Measurements from ENCODE around the gene ZEB2.
A peak's percentile ranks its signal among the peaks of the same experiment; 100 is the strongest.

The ZEB2 gene

GRCh38 chr2:144513388-144514101 lies 6.4 kb downstream of the ZEB2 start:
- Histone ChIP-seq H3K36me3 (ENCODE audit: insufficient read depth, low read length) (no peaks in the 10 kb centered on the region), H3K9me3 (ENCODE audit: control insufficient read depth, insufficient read depth, low read length) (no peaks in the 10 kb centered on the region), H3K9ac (ENCODE audit: low read depth, low read length) (peak overlapping the region; percentile 35; the same call in 1 of the 2 replicates), H3K4me1 (ENCODE audit: insufficient read depth, low read length) (peaks cover 48% of the 10 kb centered on the region)

GRCh38 chr2:144512891-144513351 lies 7.0 kb downstream of the ZEB2 start:
- H3K4me1 ChIP-seq (ENCODE audit: insufficient read depth, low read length) = peaks cover 52% of the 10 kb centered on the region
- no peaks in the 10 kb centered on the region for H3K9me3 ChIP-seq (ENCODE audit: control insufficient read depth, insufficient read depth, low read length)
- H3K36me3 ChIP-seq (ENCODE audit: insufficient read depth, low read length) = no peaks in the 10 kb centered on the region
- peak overlapping the region; percentile 35; the same call in 1 of the 2 replicates for H3K9ac ChIP-seq (ENCODE audit: low read depth, low read length)

DNA sequence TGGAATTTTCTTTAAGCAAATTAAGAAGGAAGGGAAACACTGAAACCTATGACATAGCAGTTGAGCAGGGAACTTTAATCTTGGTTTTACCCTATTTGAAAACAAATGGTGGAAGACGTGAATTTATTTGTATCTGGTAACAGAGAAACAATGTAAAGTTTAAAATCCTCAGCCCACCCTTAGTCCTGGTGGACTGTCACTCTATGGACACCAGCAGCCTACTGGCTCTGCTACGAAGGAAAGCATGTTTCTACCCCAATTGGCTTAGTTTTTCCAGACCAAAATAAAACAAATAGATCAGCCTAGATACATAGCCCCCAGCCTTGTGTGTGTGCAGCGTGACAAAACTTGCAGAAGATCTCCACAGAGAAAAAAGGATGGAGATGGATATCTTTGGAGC lies 7.4 kb downstream of the ZEB2 start:
- Histone ChIP-seq H3K9me3 (ENCODE audit: control insufficient read depth, insufficient read depth, low read length) (no peaks in the 10 kb centered on the region), H3K9ac (ENCODE audit: low read depth, low read length) (no peak overlapping the region; the same call in 1 of the 2 replicates), H3K36me3 (ENCODE audit: insufficient read depth, low read length) (no peaks in the 10 kb centered on the region), H3K4me1 (ENCODE audit: insufficient read depth, low read length) (peaks cover 56% of the 10 kb centered on the region)

DNA sequence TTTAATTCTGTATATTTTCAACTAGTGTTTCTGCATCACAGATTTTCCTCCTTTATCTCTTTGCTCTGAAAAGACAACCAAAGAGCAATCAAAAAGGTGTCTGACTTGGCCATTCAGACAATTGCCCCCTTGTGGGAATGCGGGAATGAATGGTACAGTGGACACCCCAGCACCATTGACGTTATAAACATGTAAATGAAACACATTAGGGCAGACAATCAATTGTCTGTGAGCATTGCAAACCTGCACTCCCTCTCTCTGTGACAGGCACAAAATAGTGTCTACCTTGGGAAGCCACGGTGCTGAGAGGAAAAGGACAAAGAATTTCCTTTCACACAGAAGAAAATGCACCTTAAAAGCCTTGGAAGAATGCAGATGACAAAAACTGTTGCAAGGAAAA lies 8.0 kb downstream of the ZEB2 start:
- peaks cover 59% of the 10 kb centered on the region for H3K4me1 ChIP-seq (ENCODE audit: insufficient read depth, low read length)
- no peak overlapping the region for H3K9ac ChIP-seq (ENCODE audit: low read depth, low read length)
- H3K36me3 ChIP-seq (ENCODE audit: insufficient read depth, low read length) = no peaks in the 10 kb centered on the region
- no peaks in the 10 kb centered on the region for H3K9me3 ChIP-seq (ENCODE audit: control insufficient read depth, insufficient read depth, low read length)

DNA sequence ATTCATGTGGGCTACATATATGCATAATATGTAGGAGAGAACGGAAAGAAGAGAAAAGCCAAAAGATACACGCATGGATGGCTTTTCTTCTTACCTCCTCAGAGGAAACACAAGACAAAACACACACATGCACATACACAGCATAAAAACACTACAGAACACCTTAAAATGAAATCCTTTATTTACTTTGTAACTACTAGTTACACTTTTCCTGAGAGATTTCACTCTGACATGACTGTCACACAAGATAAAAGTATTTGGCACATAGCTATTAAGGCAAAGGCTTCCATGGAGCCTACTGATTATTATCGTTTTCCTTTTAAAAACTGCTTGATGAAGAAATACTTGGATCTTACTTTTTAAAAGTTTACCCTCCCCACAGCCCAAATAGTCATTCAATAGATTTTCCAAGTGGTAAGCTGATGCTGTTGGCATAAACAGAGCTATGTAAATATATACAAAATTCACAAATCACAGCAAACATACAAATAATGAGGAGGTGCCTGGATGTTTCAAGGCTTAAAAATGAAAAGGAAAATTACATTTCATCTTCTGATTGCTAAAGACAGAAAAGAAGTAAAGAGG lies 8.6 kb downstream of the ZEB2 start:
- peak overlapping the region; percentile 5; the same call in 1 of the 2 replicates for H3K9ac ChIP-seq (ENCODE audit: low read depth, low read length)
- H3K9me3 ChIP-seq (ENCODE audit: control insufficient read depth, insufficient read depth, low read length) = no peaks in the 10 kb centered on the region
- H3K36me3 ChIP-seq (ENCODE audit: insufficient read depth, low read length) = no peaks in the 10 kb centered on the region
- H3K4me1 ChIP-seq (ENCODE audit: insufficient read depth, low read length) = peaks cover 59% of the 10 kb centered on the region

- Histone ChIP-seq H3K36me3 (ENCODE audit: insufficient read depth, low read length) (no peaks in the 10 kb centered on the region), H3K4me1 (ENCODE audit: insufficient read depth, low read length) (peaks cover 62% of the 10 kb centered on the region), H3K9ac (ENCODE audit: low read depth, low read length) (peak overlapping the region; percentile 5; the same call in 1 of the 2 replicates), H3K9me3 (ENCODE audit: control insufficient read depth, insufficient read depth, low read length) (no peaks in the 10 kb centered on the region)
Measured at GRCh38 chr2:144510294-144510991, 9.5 kb downstream of the ZEB2 start.

DNA sequence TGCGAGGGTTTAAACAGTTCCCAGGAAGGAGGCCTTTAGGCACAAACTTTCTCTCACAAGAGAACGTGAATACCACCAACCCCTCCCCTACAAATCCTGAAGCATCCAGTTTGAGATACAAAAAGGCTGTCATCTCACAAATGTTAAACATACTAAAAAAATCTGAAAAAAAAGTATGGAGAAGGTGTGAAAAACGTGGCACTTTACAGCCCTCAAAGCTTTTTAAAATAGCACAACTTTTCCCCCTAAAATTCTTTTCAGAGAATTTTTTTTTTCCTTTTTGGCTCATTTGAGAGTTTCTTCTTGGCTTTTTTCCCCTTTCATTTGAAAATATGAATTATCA lies 10.1 kb downstream of the ZEB2 start:
- Histone ChIP-seq H3K36me3 (ENCODE audit: insufficient read depth, low read length) (no peaks in the 10 kb centered on the region), H3K4me1 (ENCODE audit: insufficient read depth, low read length) (peaks cover 67% of the 10 kb centered on the region), H3K9me3 (ENCODE audit: control insufficient read depth, insufficient read depth, low read length) (no peaks in the 10 kb centered on the region), H3K9ac (ENCODE audit: low read depth, low read length) (no peak overlapping the region; the same call in 1 of the 2 replicates)

- Histone ChIP-seq H3K9ac (ENCODE audit: low read depth, low read length) (no peak overlapping the region), H3K36me3 (ENCODE audit: insufficient read depth, low read length) (no peaks in the 10 kb centered on the region), H3K4me1 (ENCODE audit: insufficient read depth, low read length) (peaks cover 68% of the 10 kb centered on the region), H3K9me3 (ENCODE audit: control insufficient read depth, insufficient read depth, low read length) (no peaks in the 10 kb centered on the region)
Measured at GRCh38 chr2:144509001-144509878, 10.7 kb downstream of the ZEB2 start.

DNA sequence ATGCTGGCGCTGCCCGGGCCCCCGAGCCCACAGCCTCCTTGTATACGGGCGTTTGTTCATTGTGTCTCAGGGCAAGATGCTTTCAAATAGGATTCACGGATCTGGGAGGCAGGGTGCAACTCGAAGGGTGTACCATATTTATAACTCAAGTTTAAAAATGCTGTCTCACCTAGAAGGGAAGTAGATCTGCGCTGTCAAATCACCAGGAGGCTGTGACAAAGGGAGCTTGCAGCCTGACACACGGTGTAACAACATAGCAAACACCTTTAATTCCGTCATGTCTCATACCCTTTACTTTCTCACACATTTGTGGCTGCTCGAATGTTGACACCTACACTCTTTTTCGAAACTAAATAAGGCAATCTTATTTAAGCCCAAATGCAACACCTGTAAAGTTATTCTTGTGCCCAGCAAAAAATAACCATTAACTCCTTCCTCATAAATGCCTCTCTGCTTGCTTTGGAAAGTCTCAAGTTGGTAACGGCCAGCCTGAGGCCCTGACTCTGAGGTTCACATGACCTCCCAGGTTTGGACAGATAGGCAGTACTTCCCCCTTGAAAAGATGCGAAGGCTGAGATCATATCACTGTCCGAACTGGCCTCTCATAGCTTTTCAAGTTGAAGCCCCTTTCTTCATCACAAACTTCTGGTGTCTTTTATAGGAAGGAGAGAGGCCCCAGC lies 11.6 kb downstream of the ZEB2 start:
- H3K4me1 ChIP-seq (ENCODE audit: insufficient read depth, low read length) = peaks cover 71% of the 10 kb centered on the region
- no peaks in the 10 kb centered on the region for H3K9me3 ChIP-seq (ENCODE audit: control insufficient read depth, insufficient read depth, low read length)
- H3K9ac ChIP-seq (ENCODE audit: low read depth, low read length) = no peak overlapping the region
- H3K36me3 ChIP-seq (ENCODE audit: insufficient read depth, low read length) = no peaks in the 10 kb centered on the region

GRCh38 chr2:144507441-144508171 lies 12.3 kb downstream of the ZEB2 start:
- Histone ChIP-seq H3K4me1 (ENCODE audit: insufficient read depth, low read length) (peaks cover 67% of the 10 kb centered on the region), H3K9ac (ENCODE audit: low read depth, low read length) (no peak overlapping the region), H3K9me3 (ENCODE audit: control insufficient read depth, insufficient read depth, low read length) (no peaks in the 10 kb centered on the region), H3K36me3 (ENCODE audit: insufficient read depth, low read length) (no peaks in the 10 kb centered on the region)

- H3K4me1 ChIP-seq (ENCODE audit: insufficient read depth, low read length) = peaks cover 62% of the 10 kb centered on the region
- H3K9me3 ChIP-seq (ENCODE audit: control insufficient read depth, insufficient read depth, low read length) = no peaks in the 10 kb centered on the region
- no peaks in the 10 kb centered on the region for H3K36me3 ChIP-seq (ENCODE audit: insufficient read depth, low read length)
- no peak overlapping the region for H3K9ac ChIP-seq (ENCODE audit: low read depth, low read length)
Measured at GRCh38 chr2:144505245-144505831, 14.6 kb downstream of the ZEB2 start.

- Histone ChIP-seq H3K4me1 (ENCODE audit: insufficient read depth, low read length) (peaks cover 55% of the 10 kb centered on the region), H3K36me3 (ENCODE audit: insufficient read depth, low read length) (no peaks in the 10 kb centered on the region), H3K9ac (ENCODE audit: low read depth, low read length) (no peak overlapping the region), H3K9me3 (ENCODE audit: control insufficient read depth, insufficient read depth, low read length) (no peaks in the 10 kb centered on the region)
Measured at GRCh38 chr2:144504218-144504641, 15.7 kb downstream of the ZEB2 start.

- no peaks in the 10 kb centered on the region for H3K36me3 ChIP-seq (ENCODE audit: insufficient read depth, low read length)
Measured at GRCh38 chr2:144503242-144503641, 16.7 kb downstream of the ZEB2 start.

More at GRCh38 chr2:144503242-144503641, 16.7 kb downstream of the ZEB2 start:
- Histone ChIP-seq H3K9ac (ENCODE audit: low read depth, low read length) (no peak overlapping the region), H3K9me3 (ENCODE audit: control insufficient read depth, insufficient read depth, low read length) (no peaks in the 10 kb centered on the region), H3K4me1 (ENCODE audit: insufficient read depth, low read length) (peaks cover 46% of the 10 kb centered on the region)

All from ES-I3 (cell line).